Measurements from ENCODE around the gene SELENON. TPM values are rescaled to one million over a fixed set of nuclear protein-coding genes. Genes with fewer than 3 reads are reported as not detected.

Gene SELENON
- total RNA-seq, 1 experiment from 2014 or later: 38.6 TPM

DNA sequence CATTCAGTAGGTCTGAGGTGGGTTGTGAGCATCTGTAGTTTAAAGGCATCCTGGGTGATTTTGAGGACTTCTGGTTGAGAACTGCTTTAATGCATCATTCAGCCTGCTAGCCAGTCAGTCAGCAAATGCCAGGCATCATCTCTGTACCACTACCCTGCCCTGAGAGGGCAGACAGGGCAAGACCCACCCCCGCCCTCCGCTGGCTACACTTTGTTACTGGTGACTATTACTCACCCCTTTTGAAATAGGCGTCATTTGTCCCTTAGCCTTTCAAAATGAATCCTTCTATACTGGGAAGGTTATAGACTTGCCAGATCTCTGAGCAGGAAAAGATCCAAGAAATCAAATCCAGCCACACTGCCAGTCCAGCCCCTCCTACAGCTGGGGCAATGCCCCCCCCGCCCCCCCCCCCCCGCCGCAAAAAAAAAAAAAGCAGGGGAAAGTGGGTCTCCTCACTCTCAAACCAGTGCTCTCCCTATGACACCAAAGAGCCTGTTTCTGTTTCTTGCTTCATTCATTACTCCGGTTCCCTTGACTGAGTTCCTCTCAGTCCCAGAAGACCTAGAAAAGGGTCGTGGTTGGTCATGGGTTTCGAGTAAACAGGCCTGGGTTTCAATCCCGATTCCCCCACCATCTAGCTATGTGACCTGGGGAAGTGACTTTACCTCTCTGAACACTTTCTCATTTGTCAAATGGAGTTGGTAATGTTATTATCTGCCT is 4.4 kb downstream of the SELENON start:
- TF ChIP-seq EZH2phosphoT487 (IDR thresholded peaks at IDR 0.05; ENCODE audit: borderline replicate concordance, low read length) (no peak), EZH2 (IDR thresholded peaks at IDR 0.05; ENCODE audit: low read length, unreplicated experiment) (no peak), CTCF (conservative IDR thresholded peaks at IDR 0.05; ENCODE audit: low read depth, low read length) (no peak)
- Histone ChIP-seq H3K4me2 (ENCODE audit: low read length) (no peak overlapping the region), H3K36me3 (ENCODE audit: low read depth, low read length) (no peaks in the 10 kb centered on the region), H3K9me2 (replicated peaks; ENCODE audit: low read length) (no peaks in the 10 kb centered on the region), H3K79me2 (ENCODE audit: low read length) (peaks cover 6% of the 10 kb centered on the region; the same call in 1 of the 2 replicates), H3K27ac (ENCODE audit: low read length) (no peak overlapping the region), H3F3A (ENCODE audit: low read length, unreplicated experiment) (no peaks in the 10 kb centered on the region), H3K4me3 (ENCODE audit: low read length) (no peak overlapping the region), H4K20me1 (ENCODE audit: low read length) (no peaks in the 10 kb centered on the region), H3K27me3 (ENCODE audit: low read length) (no peaks in the 10 kb centered on the region), H2AFZ (ENCODE audit: low read length) (no peak overlapping the region), H3K4me1 (ENCODE audit: insufficient read depth, low read length) (peaks cover 8% of the 10 kb centered on the region; the same call in 1 of the 2 replicates), H3K9ac (ENCODE audit: low read length) (no peak overlapping the region), H3K9me3 (ENCODE audit: low read length) (no peaks in the 10 kb centered on the region)
- intact Hi-C loops (cut with micrococcal nuclease): no loop called here
- DNase-seq: no peak
- CTCF ChIA-PET: no interaction called here
- ATAC-seq: no peak
- no TSS peak for BruUV-seq (replicated peaks)
- POLR2A ChIA-PET (ENCODE audit: unreplicated experiment): no interaction called here

DNA sequence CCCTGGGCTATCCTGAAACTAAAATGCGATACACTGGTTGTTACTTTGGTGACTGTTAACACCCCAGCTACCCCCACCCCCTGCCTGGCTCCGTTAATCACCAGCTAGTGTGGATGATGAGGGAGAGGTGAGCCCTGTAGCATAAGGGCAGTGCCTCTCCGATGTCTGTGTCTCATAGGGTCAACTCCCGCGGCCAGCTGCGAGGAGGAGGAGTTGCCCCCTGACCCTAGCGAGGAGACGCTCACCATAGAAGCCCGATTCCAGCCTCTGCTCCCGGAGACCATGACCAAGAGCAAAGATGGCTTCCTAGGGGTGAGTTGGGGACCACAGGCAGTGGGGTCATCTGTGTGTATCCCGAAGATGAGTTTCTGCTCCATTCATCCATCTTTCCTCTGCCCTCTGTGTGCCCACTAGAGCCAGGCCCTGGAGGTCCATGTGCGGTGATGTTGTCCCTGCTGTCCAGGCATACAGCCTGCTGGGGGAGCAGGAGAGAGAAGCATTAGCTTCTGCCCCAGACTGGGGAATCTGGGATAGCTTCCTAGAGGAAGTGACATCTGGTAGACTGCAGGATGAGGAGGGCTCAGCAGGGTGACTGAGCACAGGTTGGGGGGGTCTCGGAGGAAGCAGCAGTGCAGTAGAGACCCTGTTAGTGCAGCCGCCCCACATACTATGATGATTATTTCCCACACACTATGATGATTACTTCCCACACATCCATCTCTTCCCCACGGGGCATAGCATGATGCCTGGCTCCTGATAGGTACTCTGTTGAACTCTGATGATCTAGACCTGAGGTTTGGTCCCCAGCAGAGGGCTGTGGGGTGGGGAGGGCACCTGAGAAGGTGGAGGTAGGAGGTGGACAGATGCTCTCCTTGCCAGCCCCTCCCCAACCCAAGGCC is 5.2 kb downstream of the SELENON start:
- Histone ChIP-seq H3K27ac (ENCODE audit: low read length) (no peak overlapping the region), H3K36me3 (ENCODE audit: low read depth, low read length) (no peaks in the 10 kb centered on the region), H3K9me2 (replicated peaks; ENCODE audit: low read length) (no peaks in the 10 kb centered on the region), H3K4me3 (ENCODE audit: low read length) (no peak overlapping the region), H3F3A (ENCODE audit: low read length, unreplicated experiment) (no peaks in the 10 kb centered on the region), H3K9me3 (ENCODE audit: low read length) (no peaks in the 10 kb centered on the region), H4K20me1 (ENCODE audit: low read length) (no peaks in the 10 kb centered on the region), H3K4me1 (ENCODE audit: insufficient read depth, low read length) (peaks cover 4% of the 10 kb centered on the region; the same call in 1 of the 2 replicates), H3K27me3 (ENCODE audit: low read length) (no peaks in the 10 kb centered on the region), H2AFZ (ENCODE audit: low read length) (no peak overlapping the region), H3K4me2 (ENCODE audit: low read length) (no peak overlapping the region), H3K9ac (ENCODE audit: low read length) (no peak overlapping the region), H3K79me2 (ENCODE audit: low read length) (peaks cover 6% of the 10 kb centered on the region; the same call in 1 of the 2 replicates)
- ChIA-PET CTCF (no interaction called here), POLR2A (ENCODE audit: unreplicated experiment) (no interaction called here)
- ATAC-seq (no peak), DNase-seq (no peak)
- BruUV-seq (replicated peaks): no TSS peak
- TF ChIP-seq CTCF (conservative IDR thresholded peaks at IDR 0.05; ENCODE audit: low read depth, low read length) (no peak), EZH2phosphoT487 (IDR thresholded peaks at IDR 0.05; ENCODE audit: borderline replicate concordance, low read length) (no peak), EZH2 (IDR thresholded peaks at IDR 0.05; ENCODE audit: low read length, unreplicated experiment) (no peak)
- intact Hi-C loops (cut with micrococcal nuclease): no loop called here

Measured in PC-3 (cell line).